Activated CD4-positive, alpha-beta memory T cell treated with anti-CD3 and anti-CD28 coated beads, Interleukin-2, amount 10 ng/mL, durations not matched to agents 7 days and 5 days (primary cell): Measurements from ENCODE around the gene UBFD1. TPM values are rescaled to one million over a fixed set of nuclear protein-coding genes. Genes with fewer than 3 reads are reported as not detected.
"Not testable (repeated sequence)": the region's sequence is repeated elsewhere in the genome, so short reads cannot be mapped to it uniquely, and the experiment has no call there.

Source experiments
- CTCF ChIA-PET: fragments of 350-600 bp; sonication (Branson Sonifier 250); formaldehyde crosslinking; loops from one replicate; lab custom pipeline; 2021; ENCODE audit warnings: antibody characterized with exemption, inconsistent platforms; lab: Charles Lee
- POLR2A ChIA-PET: fragments of 350-600 bp; sonication (Branson Sonifier 250); formaldehyde crosslinking; loops from one replicate; lab custom pipeline; 2021; ENCODE audit warnings: antibody characterized with exemption; lab: Charles Lee
- DNase-seq: peaks from one replicate; pipeline ENCODE4 v3.0.0-alpha.2; 2020
- H3K27ac Mint-ChIP-seq: one replicate; pipeline ENCODE4 v1.8.0; 2021; ENCODE audit warnings: mild to moderate bottlenecking, mixed read lengths
- H3K27me3 Mint-ChIP-seq: one replicate; pipeline ENCODE4 v1.8.0; 2021; ENCODE audit warnings: mixed read lengths
- H3K36me3 Mint-ChIP-seq: one replicate; pipeline ENCODE4 v1.8.0; 2021; ENCODE audit warnings: low read depth, mixed read lengths
- H3K4me1 Mint-ChIP-seq: one replicate; pipeline ENCODE4 v1.8.0; 2021; ENCODE audit warnings: mixed read lengths
- H3K4me3 Mint-ChIP-seq: one replicate; pipeline ENCODE4 v1.8.0; 2021; ENCODE audit warnings: mild to moderate bottlenecking, mixed read lengths
- H3K9me3 Mint-ChIP-seq: one replicate; pipeline ENCODE4 v1.8.0; 2021; ENCODE audit warnings: mixed read lengths
- total RNA-seq, 2 experiments: library from RNA; stranded (reverse); gene quantifications; one replicate each; pipeline ENCODE4 v1.2.3, GENCODE V29; 2021

The UBFD1 gene, protein sequence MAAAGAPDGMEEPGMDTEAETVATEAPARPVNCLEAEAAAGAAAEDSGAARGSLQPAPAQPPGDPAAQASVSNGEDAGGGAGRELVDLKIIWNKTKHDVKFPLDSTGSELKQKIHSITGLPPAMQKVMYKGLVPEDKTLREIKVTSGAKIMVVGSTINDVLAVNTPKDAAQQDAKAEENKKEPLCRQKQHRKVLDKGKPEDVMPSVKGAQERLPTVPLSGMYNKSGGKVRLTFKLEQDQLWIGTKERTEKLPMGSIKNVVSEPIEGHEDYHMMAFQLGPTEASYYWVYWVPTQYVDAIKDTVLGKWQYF
- total RNA-seq: 10 to 100 TPM; 36.6 to 39.7 TPM

DNA sequence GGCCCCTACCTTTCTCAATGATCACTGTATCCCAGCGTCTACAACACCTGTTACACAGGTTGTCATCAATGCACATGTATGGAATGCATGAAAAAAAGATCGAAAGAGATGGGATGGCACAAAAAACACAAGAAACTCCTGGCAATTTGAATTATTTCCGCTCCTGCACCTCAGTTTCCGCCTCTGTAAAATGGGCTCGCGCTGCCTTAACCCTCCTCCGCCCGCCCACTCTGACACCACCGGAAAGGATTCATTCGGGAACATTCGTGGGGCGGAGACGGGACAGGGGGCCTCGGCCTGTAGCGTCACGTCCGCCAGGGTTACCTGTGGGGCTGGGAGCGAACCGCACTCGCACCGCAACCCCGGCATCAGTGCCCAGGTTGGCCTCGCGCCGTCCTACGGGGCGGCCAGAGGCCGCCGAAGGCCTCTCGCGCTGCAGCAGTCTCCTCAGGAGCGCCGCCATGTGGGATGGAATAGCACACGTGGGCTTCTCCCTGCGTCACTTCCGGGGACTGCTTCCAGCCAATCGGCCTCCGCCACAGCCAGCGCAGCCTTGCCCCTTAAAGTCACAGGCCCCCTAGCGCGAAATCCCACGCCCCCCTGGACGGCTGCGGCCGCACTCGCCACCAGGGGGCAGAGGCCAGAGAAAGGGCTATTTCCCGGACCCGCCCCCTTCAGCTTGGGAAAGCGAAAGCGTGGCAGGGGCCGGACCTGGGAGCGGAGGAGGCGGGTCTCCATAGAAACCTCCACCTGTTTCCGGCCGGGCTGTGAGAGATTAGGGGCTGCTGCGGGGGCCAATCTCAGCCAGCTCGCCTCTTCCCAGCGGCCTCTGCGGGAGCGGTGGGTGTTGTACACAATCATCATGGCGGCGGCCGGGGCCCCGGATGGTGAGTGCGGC lies at the start of gene UBFD1, which contains the start of gene EARS2:
TSS of gene UBFD1 (plus strand) at position 847 of the 898 bp plus-strand sequence. CDS start at position 863, 16 bp downstream.
TSS of gene EARS2 (minus strand) at position 470 of the 898 bp plus-strand sequence. CDS start at position 463, 7 bp downstream.
- Mint-ChIP-seq H3K9me3 (no peaks in the 10 kb centered on the region), H3K27me3 (no peaks in the 10 kb centered on the region), H3K27ac (peak within 1 kb of the TSS; percentile 81), H3K36me3 (peaks cover 25% of the 10 kb centered on the region), H3K4me1 (peaks cover 45% of the 10 kb centered on the region), H3K4me3 (peak within 1 kb of the TSS; percentile 87)
- peak; percentile 97 for DNase-seq
- CTCF ChIA-PET: interaction anchor here (0.7 to 2.7 kb wide), 12 partner anchors 11 to 121 kb away, joined by 3 to 17 read pairs (median 4); partner anchors contain the start of genes COG7, NDUFAB1 and PLK1
- POLR2A ChIA-PET: interaction anchor here (0.7 to 3.3 kb wide), 15 partner anchors 12 to 1173 kb away, joined by 3 to 23 read pairs (median 4); partner anchors contain the start of genes DCTN5, GGA2, PALB2 and TNRC6A

DNA sequence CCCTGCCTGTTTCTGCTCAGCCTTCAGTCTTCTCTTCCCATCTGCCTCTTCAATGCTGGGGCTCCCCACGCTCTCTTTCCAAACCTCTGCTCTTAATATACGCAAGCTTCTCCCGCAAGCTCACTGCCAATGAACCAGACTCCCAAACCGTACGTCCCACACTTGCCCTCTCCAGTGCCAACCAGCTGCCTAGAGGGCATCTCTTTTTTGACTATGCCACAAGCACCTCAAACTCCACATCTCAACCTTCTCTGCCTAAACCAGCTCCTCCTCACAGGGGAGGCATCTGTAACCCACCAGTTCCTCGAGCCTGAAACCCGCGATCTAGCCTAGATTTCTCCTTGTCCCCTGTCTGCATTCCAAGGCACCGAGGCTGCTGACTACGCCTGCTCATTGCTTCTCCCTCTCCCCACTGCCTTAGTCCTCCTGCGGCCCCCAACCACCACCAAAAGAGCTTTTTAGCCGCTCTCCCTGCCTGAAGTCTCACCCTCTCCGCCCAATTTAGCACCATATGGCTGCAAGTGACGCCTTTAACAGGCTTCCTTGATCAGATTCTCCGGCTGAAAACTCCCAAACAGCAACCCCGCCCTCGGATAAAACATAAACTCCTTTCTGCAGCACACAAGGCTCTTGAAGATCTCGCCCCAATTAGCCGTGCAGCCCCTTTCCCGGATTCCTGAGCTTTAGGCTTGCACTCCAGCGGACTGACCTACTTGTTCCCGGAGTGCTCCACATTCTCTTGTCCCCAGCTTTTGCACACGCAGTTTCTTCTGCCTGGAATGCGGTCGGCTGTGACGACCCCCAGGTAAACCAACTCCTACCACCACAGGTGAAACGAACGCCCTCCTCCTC lies 48.7 kb upstream of the UBFD1 start:
- Mint-ChIP-seq H3K4me1 (peaks cover 60% of the 10 kb centered on the region), H3K4me3 (peak overlapping the region; percentile 90), H3K9me3 (no peaks in the 10 kb centered on the region), H3K27me3 (no peaks in the 10 kb centered on the region), H3K27ac (no peak overlapping the region), H3K36me3 (peaks cover 21% of the 10 kb centered on the region)
- POLR2A ChIA-PET: interaction anchor here (1.2 to 3.2 kb wide), 5 partner anchors 9 to 159 kb away, joined by 3 to 22 read pairs (median 3); partner anchors contain the start of genes EARS2 and UBFD1
- CTCF ChIA-PET: interaction anchor here (1.8 to 1.9 kb wide), 2 partner anchors 49 to 88 kb away, joined by 5 to 6 read pairs; partner anchors contain the start of genes EARS2, NDUFAB1 and UBFD1
- no peak for DNase-seq

DNA sequence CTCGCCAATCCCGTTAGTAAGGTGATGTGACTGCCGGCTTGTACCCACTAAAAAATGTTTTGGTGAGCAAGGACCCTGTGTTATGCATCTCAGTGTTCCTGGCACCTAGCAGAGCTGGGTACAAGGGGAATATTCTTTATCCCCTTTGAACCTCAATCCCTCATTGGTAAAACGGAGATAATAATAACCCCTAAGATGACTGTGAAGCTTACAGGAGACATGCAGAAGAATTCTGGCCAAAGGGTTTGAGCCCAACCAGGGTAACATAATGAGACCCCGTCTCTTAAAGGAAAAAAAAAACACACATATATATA lies 48.1 kb upstream of the UBFD1 start:
- H3K4me1 Mint-ChIP-seq: peaks cover 60% of the 10 kb centered on the region
- no peaks in the 10 kb centered on the region for H3K9me3 Mint-ChIP-seq
- peak overlapping the region; percentile 90 for H3K4me3 Mint-ChIP-seq
- CTCF ChIA-PET: interaction anchor here (1.8 to 1.9 kb wide), 2 partner anchors 48 to 87 kb away, joined by 5 to 6 read pairs; partner anchors contain the start of genes EARS2, NDUFAB1 and UBFD1
- DNase-seq: no peak
- no peaks in the 10 kb centered on the region for H3K27me3 Mint-ChIP-seq
- peaks cover 21% of the 10 kb centered on the region for H3K36me3 Mint-ChIP-seq
- H3K27ac Mint-ChIP-seq: no peak overlapping the region
- POLR2A ChIA-PET: interaction anchor here (0.8 to 3.2 kb wide), 9 partner anchors 10 to 170 kb away, joined by 3 to 22 read pairs (median 3); partner anchors contain the start of genes EARS2 and UBFD1

DNA sequence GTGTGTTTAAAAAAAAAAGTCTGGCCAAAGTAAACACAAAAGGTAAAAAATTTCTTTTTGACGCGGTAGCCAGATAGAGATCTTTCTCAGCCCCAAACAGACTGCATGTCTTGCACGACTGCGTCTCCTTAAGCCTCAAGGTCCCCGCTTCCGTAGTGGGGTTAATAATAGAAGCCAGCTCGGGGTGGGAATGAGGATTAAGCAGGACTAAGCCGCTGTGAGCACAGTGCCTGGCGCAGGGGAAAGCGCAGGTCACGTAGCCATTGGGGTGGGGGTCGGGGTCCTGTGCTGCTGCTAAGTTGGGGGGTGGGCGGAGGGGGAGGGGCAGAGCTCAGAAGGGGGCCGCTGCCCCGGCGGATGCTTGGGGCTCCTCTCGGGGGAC lies 47.8 kb upstream of the UBFD1 start:
- no peaks in the 10 kb centered on the region for H3K27me3 Mint-ChIP-seq
- POLR2A ChIA-PET: interaction anchor here (0.8 to 3.2 kb wide), 9 partner anchors 10 to 170 kb away, joined by 3 to 22 read pairs (median 3); partner anchors contain the start of genes EARS2 and UBFD1
- H3K9me3 Mint-ChIP-seq: no peaks in the 10 kb centered on the region
- H3K36me3 Mint-ChIP-seq: peaks cover 21% of the 10 kb centered on the region
- DNase-seq: peak; percentile 49
- CTCF ChIA-PET: interaction anchor here (1.9 kb wide), 1 partner anchor 87 kb away, joined by 5 read pairs; the partner anchor contains the start of gene NDUFAB1
- H3K4me3 Mint-ChIP-seq: peak overlapping the region; percentile 90
- H3K4me1 Mint-ChIP-seq: peaks cover 60% of the 10 kb centered on the region
- peak overlapping the region; percentile 79 for H3K27ac Mint-ChIP-seq

DNA sequence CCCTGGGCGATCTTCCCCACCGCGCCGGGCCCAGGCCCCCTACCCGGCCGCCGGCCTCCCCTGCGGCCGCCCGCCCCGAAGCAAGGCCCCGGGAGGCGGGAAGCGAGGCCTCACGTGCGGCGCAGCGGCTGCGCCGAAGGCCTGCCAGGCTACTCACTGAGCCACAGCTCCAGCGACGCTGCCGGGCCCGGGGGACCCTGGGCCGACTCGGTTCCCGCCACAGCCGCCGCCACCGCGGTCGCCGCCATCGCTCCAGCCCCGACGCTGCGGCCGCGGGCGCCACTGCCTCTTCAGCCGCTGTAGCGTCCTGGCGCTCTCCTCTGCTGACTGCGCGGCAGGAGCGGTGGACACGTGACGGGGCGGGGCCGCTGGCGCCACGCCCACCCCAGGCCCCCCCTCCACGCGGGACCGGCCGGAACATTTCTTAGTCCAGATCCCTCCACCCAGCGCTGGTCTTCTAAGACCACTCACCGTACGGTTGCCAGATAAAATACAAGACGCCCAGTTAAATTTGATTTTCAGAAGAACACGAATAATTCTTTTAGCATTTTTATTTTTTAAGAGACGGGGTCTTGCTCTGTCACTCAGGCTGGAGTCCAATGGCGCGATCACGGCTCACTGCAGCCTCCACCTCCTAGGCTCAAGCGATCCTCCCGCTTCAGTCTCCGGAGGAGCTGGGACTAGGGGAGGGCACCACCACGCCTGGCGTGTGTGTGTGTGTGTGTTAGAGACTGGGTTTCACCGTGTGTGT lies 47.2 kb upstream of the UBFD1 start, which contains the start of gene GGA2:
TSS of gene GGA2 (minus strand) at position 331 of the 751 bp plus-strand sequence. CDS start at position 248, 83 bp downstream.
- H3K9me3 Mint-ChIP-seq: no peaks in the 10 kb centered on the region
- peak within 1 kb of the TSS; percentile 79 for H3K27ac Mint-ChIP-seq
- ChIA-PET CTCF (interaction anchor here (1.9 kb wide), 1 partner anchor 86 kb away, joined by 5 read pairs; the partner anchor contains the start of gene NDUFAB1), POLR2A (interaction anchor here (0.7 to 3.2 kb wide), 10 partner anchors 10 to 1946 kb away, joined by 3 to 22 read pairs (median 4); partner anchors contain the start of genes EARS2 and UBFD1)
- H3K36me3 Mint-ChIP-seq: peaks cover 21% of the 10 kb centered on the region
- DNase-seq: peak; percentile 82
- H3K27me3 Mint-ChIP-seq: no peaks in the 10 kb centered on the region
- peak within 1 kb of the TSS; percentile 90 for H3K4me3 Mint-ChIP-seq
- H3K4me1 Mint-ChIP-seq: peaks cover 59% of the 10 kb centered on the region

DNA sequence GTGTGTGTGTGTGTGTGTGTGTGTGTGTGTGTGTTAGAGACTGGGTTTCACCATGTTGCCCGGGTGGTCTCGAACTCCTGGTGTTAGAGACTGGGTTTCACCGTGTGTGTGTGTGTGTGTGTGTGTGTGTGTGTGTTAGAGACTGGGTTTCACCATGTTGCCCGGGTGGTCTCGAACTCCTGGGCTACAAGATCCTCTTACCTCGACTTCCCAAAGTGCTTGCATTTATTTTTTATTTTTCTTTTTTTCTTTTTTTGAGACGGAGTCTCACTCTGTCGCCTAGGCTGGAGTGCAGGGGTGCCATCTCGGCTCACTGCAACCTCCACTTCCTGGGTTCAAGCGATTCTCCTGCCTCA lies 46.6 kb upstream of the UBFD1 start:
- Mint-ChIP-seq H3K4me1 (peaks cover 59% of the 10 kb centered on the region), H3K4me3 (peak overlapping the region; percentile 75), H3K27ac (peak overlapping the region; percentile 42), H3K36me3 (peaks cover 21% of the 10 kb centered on the region)
- POLR2A ChIA-PET: interaction anchor here (0.7 to 3.2 kb wide), 6 partner anchors 10 to 1946 kb away, joined by 3 to 22 read pairs (median 7); partner anchors contain the start of genes EARS2 and UBFD1
- H3K27me3 Mint-ChIP-seq, H3K9me3 Mint-ChIP-seq, DNase-seq, CTCF ChIA-PET: not testable (repeated sequence)

DNA sequence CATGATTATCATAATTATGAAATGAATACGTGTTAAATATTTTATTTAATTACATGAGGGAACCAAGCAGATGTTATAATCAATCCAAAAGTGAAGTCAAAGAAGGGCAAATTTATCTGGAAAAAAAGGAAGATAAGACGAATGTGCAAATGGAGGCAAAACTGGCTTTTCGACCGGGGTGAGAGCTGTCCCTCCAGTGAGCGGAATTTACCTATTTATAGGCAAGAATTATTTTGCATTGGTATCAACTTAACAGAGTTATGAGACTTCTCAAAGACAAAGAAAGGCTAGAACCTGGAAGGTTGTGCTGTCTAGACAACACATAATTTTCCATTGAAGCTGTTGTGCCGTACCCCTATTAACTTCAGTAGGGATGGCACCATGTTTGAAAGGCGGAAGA lies 45.8 kb upstream of the UBFD1 start:
- DNase-seq: no peak
- peak overlapping the region; percentile 55 for H3K27ac Mint-ChIP-seq
- H3K4me1 Mint-ChIP-seq: peaks cover 58% of the 10 kb centered on the region
- CTCF ChIA-PET: interaction anchor here (0.6 kb wide), 1 partner anchor 15 kb away, joined by 3 read pairs; no protein-coding TSS in a partner anchor
- peak overlapping the region; percentile 45 for H3K4me3 Mint-ChIP-seq
- H3K27me3 Mint-ChIP-seq: no peaks in the 10 kb centered on the region
- H3K36me3 Mint-ChIP-seq: peaks cover 22% of the 10 kb centered on the region
- POLR2A ChIA-PET: no interaction called here
- no peaks in the 10 kb centered on the region for H3K9me3 Mint-ChIP-seq

DNA sequence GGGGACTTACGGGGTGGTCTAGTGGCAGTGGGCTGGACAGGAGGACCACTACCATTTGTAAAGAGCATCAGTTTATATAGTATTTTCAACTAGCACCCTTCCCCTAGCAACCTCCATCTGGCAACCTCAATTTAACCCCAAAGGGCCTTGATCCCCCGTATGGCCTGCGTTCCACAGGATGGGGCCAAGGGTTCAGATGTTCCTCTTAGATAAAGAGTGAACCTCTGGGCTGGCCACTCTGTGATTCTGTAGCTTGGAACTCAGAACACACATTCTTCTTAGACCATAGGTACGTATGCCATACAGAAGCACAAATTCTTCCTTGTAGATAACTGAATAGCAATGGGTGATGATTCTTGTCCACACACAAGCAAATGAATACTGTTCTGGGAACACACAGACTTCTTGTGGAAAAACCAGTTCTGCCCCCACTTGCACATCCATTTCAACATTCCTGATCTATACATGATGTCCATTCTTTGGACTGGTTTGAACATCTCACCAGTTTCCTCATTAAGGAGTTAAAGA lies 45.3 kb upstream of the UBFD1 start:
- no peaks in the 10 kb centered on the region for H3K27me3 Mint-ChIP-seq
- no peak overlapping the region for H3K4me3 Mint-ChIP-seq
- peaks cover 55% of the 10 kb centered on the region for H3K4me1 Mint-ChIP-seq
- ChIA-PET CTCF (interaction anchor here (0.6 kb wide), 1 partner anchor 15 kb away, joined by 3 read pairs; no protein-coding TSS in a partner anchor), POLR2A (no interaction called here)
- peaks cover 18% of the 10 kb centered on the region for H3K36me3 Mint-ChIP-seq
- no peak overlapping the region for H3K27ac Mint-ChIP-seq
- DNase-seq: no peak
- H3K9me3 Mint-ChIP-seq: no peaks in the 10 kb centered on the region

DNA sequence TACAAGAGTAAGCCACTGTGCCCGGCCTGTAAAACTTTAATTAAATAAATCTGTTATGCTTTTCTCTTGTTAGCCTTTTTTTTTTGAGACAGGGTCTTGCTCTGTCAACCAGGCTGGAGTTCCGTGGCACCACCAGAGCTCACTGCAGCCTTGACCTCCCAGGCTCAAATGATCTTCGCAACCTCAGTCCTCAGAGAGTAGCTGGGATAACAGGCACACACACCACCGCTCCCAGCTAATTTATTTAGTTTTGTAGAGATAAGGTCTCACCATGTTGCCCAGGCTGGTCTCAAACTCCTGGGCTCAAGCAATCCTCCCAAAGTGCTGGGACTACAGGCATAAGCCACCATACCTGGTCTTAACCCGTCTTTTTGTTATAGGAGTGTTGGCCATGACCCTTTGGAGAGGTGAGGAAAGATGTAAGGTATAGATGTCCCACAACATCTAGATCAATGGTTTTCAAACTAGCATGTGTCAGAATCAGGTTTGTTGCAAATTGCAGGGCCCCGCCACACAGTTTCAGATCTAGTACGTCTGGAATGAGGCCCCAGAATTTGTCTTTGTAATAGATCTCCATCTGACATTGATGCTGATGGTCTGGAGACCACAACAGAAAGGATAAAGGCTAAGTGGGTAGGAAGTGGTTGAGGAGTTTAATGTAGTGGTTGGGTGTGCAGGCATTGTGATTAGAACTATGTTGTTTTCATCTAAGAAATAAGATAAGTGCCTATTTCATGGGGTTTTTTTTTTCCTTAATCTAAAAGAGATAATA lies 43.0 kb upstream of the UBFD1 start:
- peak; percentile 57 for DNase-seq
- ChIA-PET CTCF (interaction anchor here (0.6 to 3.7 kb wide), 4 partner anchors 9 to 498 kb away, joined by 4 to 12 read pairs (median 6); partner anchors contain the start of genes EARS2 and UBFD1), POLR2A (interaction anchor here (1.1 kb wide), 1 partner anchor 10 kb away, joined by 14 read pairs; no protein-coding TSS in a partner anchor)
- H3K9me3 Mint-ChIP-seq: no peaks in the 10 kb centered on the region
- H3K36me3 Mint-ChIP-seq: peaks cover 8% of the 10 kb centered on the region
- no peaks in the 10 kb centered on the region for H3K27me3 Mint-ChIP-seq
- peak overlapping the region; percentile 18 for H3K4me3 Mint-ChIP-seq
- H3K27ac Mint-ChIP-seq: peak overlapping the region; percentile 62
- peaks cover 47% of the 10 kb centered on the region for H3K4me1 Mint-ChIP-seq

DNA sequence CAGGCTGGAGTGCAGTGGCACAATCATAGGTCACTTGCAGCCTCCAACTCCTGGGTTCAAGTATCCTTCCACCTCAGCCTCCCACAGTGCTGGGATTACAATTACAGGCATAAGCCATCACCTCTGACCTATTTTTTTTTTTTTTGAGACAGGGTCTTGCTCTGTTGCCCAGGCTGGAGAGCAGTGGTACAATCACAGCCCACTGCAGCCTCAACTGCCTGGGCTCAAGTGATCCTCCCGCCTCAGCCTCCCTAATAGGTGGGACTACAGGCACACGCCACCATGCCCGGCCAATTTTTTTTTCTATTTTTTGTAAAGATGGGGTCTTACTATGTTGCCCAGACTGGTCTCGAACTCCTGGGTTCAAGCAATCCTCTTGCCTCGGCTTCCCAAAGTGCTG lies 41.6 kb upstream of the UBFD1 start:
- DNase-seq: no peak
- POLR2A ChIA-PET: interaction anchor here (0.5 to 1.5 kb wide), 3 partner anchors 8 to 42 kb away, joined by 3 to 9 read pairs (median 3); partner anchors contain the start of genes EARS2 and UBFD1
- no peaks in the 10 kb centered on the region for H3K27me3 Mint-ChIP-seq
- no peaks in the 10 kb centered on the region for H3K9me3 Mint-ChIP-seq
- CTCF ChIA-PET: interaction anchor here (1.0 to 3.7 kb wide), 3 partner anchors 10 to 80 kb away, joined by 3 to 12 read pairs (median 8); partner anchors contain the start of genes EARS2 and UBFD1
- no peak overlapping the region for H3K27ac Mint-ChIP-seq
- peaks cover 9% of the 10 kb centered on the region for H3K36me3 Mint-ChIP-seq
- H3K4me1 Mint-ChIP-seq: peaks cover 43% of the 10 kb centered on the region
- no peak overlapping the region for H3K4me3 Mint-ChIP-seq
